Keratinocyte (primary cell): ENCODE results near the gene TMTC4. TPM values are rescaled to one million over a fixed set of nuclear protein-coding genes. Genes with fewer than 3 reads are reported as not detected.

ENCODE experiments used
- DNase-seq: peaks from one replicate; pipeline ENCODE4 v3.0.0-alpha.2; 2011; ENCODE audit warnings: low read depth, missing footprints, low spot score
- FAIRE-seq: peaks from 2 replicates; lab custom pipeline; 2011; peaks lifted over from hg19 to GRCh38; lab: Jason Lieb, UNC
- H2AFZ ChIP-seq: 2 replicates; pipeline ENCODE4 v1.6.0; 2012; ENCODE audit warnings: low read length, control low read depth, inconsistent platforms; ENCODE audit not compliant: control insufficient read depth
- H3K27ac ChIP-seq: 2 replicates; pipeline ENCODE4 v1.5.1; 2011; ENCODE audit warnings: low read length; ENCODE audit not compliant: control insufficient read depth, insufficient read depth
- H3K27me3 ChIP-seq: 3 replicates; pipeline ENCODE4 v1.6.0; 2011; ENCODE audit warnings: low read length; ENCODE audit not compliant: control insufficient read depth, insufficient read depth; ENCODE audit errors: extremely low read depth
- H3K36me3 ChIP-seq, 2 experiments: 2 replicates in 1 of 2; 3 replicates in 1 of 2; pipeline ENCODE4 v1.5.1; 2011; ENCODE audit warnings: low read length in 2 of 2, mild to moderate bottlenecking in 1 of 2; ENCODE audit not compliant: control insufficient read depth in 2 of 2, insufficient read depth in 2 of 2; ENCODE audit errors: extremely low read depth in 1 of 2
- H3K4me1 ChIP-seq: 3 replicates; pipeline ENCODE4 v1.5.1; 2011; ENCODE audit warnings: low read length; ENCODE audit not compliant: control insufficient read depth, insufficient read depth; ENCODE audit errors: extremely low read depth
- H3K4me2 ChIP-seq: 3 replicates; pipeline ENCODE4 v1.6.0; 2011; ENCODE audit warnings: low read depth, low read length; ENCODE audit not compliant: control insufficient read depth, insufficient read depth; ENCODE audit errors: extremely low read depth
- H3K4me3 ChIP-seq, 3 experiments: fragments of 200-600 bp in 1 of 3; sonication (generic) in 1 of 3; 2 replicates in 2 of 3; 3 replicates in 1 of 3; pipeline ENCODE4 v1.5.1; 2011 to 2016; ENCODE audit warnings: low read length in 3 of 3, mild to moderate bottlenecking in 3 of 3, control low read depth in 2 of 3, inconsistent platforms in 1 of 3, low read depth in 1 of 3, mixed read lengths in 1 of 3, mixed run types in 1 of 3, moderate library complexity in 1 of 3; ENCODE audit not compliant: control insufficient read depth in 2 of 3, insufficient read depth in 2 of 3; ENCODE audit errors: extremely low read depth in 1 of 3
- H3K79me2 ChIP-seq: 2 replicates; pipeline ENCODE4 v1.6.0; 2012; ENCODE audit warnings: low read length; ENCODE audit not compliant: control insufficient read depth, insufficient read depth
- H3K9ac ChIP-seq: 3 replicates; pipeline ENCODE4 v1.6.0; 2011; ENCODE audit warnings: low read length; ENCODE audit not compliant: control insufficient read depth, insufficient read depth; ENCODE audit errors: extremely low read depth
- H3K9me1 ChIP-seq: 3 replicates; pipeline ENCODE4 v1.6.0; 2011; ENCODE audit warnings: low read length; ENCODE audit not compliant: control insufficient read depth, insufficient read depth; ENCODE audit errors: extremely low read depth
- H3K9me3 ChIP-seq: 2 replicates; pipeline ENCODE4 v1.5.1; 2012; ENCODE audit warnings: low read depth, low read length; ENCODE audit not compliant: control insufficient read depth
- H4K20me1 ChIP-seq: 3 replicates; pipeline ENCODE4 v1.6.0; 2011; ENCODE audit warnings: low read length; ENCODE audit not compliant: control insufficient read depth, insufficient read depth; ENCODE audit errors: extremely low read depth
- CTCF ChIP-seq, 3 experiments: IDR thresholded peaks in 1 of 3; conservative IDR thresholded peaks in 1 of 3; optimal IDR thresholded peaks in 1 of 3; 2 replicates in 2 of 3; 3 replicates in 1 of 3; pipeline versions ENCODE3 to v1.5.1; 2011; ENCODE audit warnings: low read length in 3 of 3, mild to moderate bottlenecking in 3 of 3, moderate library complexity in 2 of 3, control low read depth in 1 of 3, inconsistent platforms in 1 of 3; ENCODE audit not compliant: insufficient read depth in 2 of 3; ENCODE audit errors: extremely low read depth in 1 of 3
- EZH2 ChIP-seq: IDR thresholded peaks from one replicate; pipeline ENCODE4 v1.6.1; 2012; ENCODE audit warnings: inconsistent platforms, mild to moderate bottlenecking, low read length, moderate library complexity
- dilution Hi-C: fragments of 300-500 bp; cut with MboI; formaldehyde crosslinking; loops from one replicate; pipeline ENCODE4 v1.7.0; 2020; ENCODE audit warnings: low sequenced_read_pairs; ENCODE audit not compliant: extremely low pct_ligation_motif_present
- polyA plus RNA-seq, 5 experiments: library from polyadenylated mRNA; depleted of rRNA in 3 of 5; stranded (reverse) in 3 of 5; stranded (forward) in 1 of 5; unstranded in 1 of 5; fragments of >200 nt; gene quantifications; 1 replicate in 1 of 5; 2 replicates in 3 of 5; 3 replicates in 1 of 5; pipeline versions ENCODE4 v1.2.1 to v1.2.3, GENCODE V29; 2011 to 2012; ENCODE audit warnings: missing spikeins in 2 of 5, low read depth in 1 of 5, low replicate concordance in 1 of 5

TMTC4 gene
- polyA plus RNA-seq, 1 donor (not counting 4 experiments of a cell fraction or from before 2014, with no cell fraction given), result 6.5 TPM

GRCh38 chr13:100674872-100675660 lies 471 bp upstream of the TMTC4 start:
- peaks cover 4% of the 10 kb centered on the region for H3K27me3 ChIP-seq

GRCh38 chr13:100673713-100674571 lies 653 bp downstream of the TMTC4 start:
- dilution Hi-C loops, result no loop called here
- H3K36me3 ChIP-seq, result no peaks in the 10 kb centered on the region
- H3K4me2 ChIP-seq, result peak overlapping the region; percentile 84
- peak overlapping the region; percentile 26 for H3K27ac ChIP-seq
- DNase-seq (no peak), FAIRE-seq (peak; percentile 76)
- H3K4me1 ChIP-seq, result peaks cover 6% of the 10 kb centered on the region
- H3K4me3 ChIP-seq, result peak overlapping the region; percentile 67 to 72 (median 68)
- peaks cover 6% of the 10 kb centered on the region for H3K79me2 ChIP-seq
- no peaks in the 10 kb centered on the region for H4K20me1 ChIP-seq
- no peaks in the 10 kb centered on the region for H3K9me3 ChIP-seq
- peaks cover 4% of the 10 kb centered on the region for H3K27me3 ChIP-seq
- H3K9ac ChIP-seq, result peak overlapping the region; percentile 65
- H3K9me1 ChIP-seq, result no peaks in the 10 kb centered on the region
- no peak for TF ChIP-seq EZH2
- no peak for TF ChIP-seq CTCF (optimal IDR thresholded peaks at IDR 0.05 in 1 of 3, IDR thresholded peaks at IDR 0.05 in 1 of 3, conservative IDR thresholded peaks at IDR 0.05 in 1 of 3; ENCODE audit: extremely low read depth in 1 of 3, insufficient read depth in 2 of 3, low read length in 3 of 3)
- H2AFZ ChIP-seq, result peak overlapping the region; percentile 53

More at GRCh38 chr13:100674872-100675660, 471 bp upstream of the TMTC4 start:
- FAIRE-seq (no peak), DNase-seq (peak; percentile 57)
- peak overlapping the region; percentile 64 for H3K9ac ChIP-seq
- H3K9me1 ChIP-seq, result no peaks in the 10 kb centered on the region
- H3K4me2 ChIP-seq, result peak overlapping the region; percentile 91
- H2AFZ ChIP-seq, result peak overlapping the region; percentile 96
- H3K4me1 ChIP-seq, result peaks cover 6% of the 10 kb centered on the region
- H3K36me3 ChIP-seq, result no peaks in the 10 kb centered on the region
- no peak overlapping the region for H3K27ac ChIP-seq
- peak overlapping the region; percentile 67 to 78 (median 72) for H3K4me3 ChIP-seq
- peak in 2 of 3 experiments; percentile 46 to 67 for TF ChIP-seq CTCF (optimal IDR thresholded peaks at IDR 0.05 in 1 of 3, IDR thresholded peaks at IDR 0.05 in 1 of 3, conservative IDR thresholded peaks at IDR 0.05 in 1 of 3; ENCODE audit: extremely low read depth in 1 of 3, insufficient read depth in 2 of 3, low read length in 3 of 3)
- TF ChIP-seq EZH2, result no peak
- no peaks in the 10 kb centered on the region for H4K20me1 ChIP-seq
- no peaks in the 10 kb centered on the region for H3K9me3 ChIP-seq
- H3K79me2 ChIP-seq, result peaks cover 6% of the 10 kb centered on the region
- dilution Hi-C loops, result no loop called here
